ELF-1 (cell line): ENCODE results near the gene MCAT.

Source experiments
- DNase-seq: peaks from one replicate; pipeline ENCODE4 v3.0.0-alpha.2; 2016; ENCODE audit warnings: low read depth, low spot score

The MCAT gene

GRCh38 chr22:43142880-43143562, at the start of gene MCAT:
Gene MCAT, minus strand, starts transcription at chr22:43143398. Its CDS starts 50 bp downstream, at chr22:43143348.
- DNase-seq = peak; percentile 77

- no peak for DNase-seq
Measured at GRCh38 chr22:43191831-43192230, 48.6 kb upstream of the MCAT start.

- peak; percentile 40 for DNase-seq
Measured at GRCh38 chr22:43188829-43189545, 45.8 kb upstream of the MCAT start.

GRCh38 chr22:43187171-43188099, 44.2 kb upstream of the MCAT start:
- peak; percentile 98 for DNase-seq

GRCh38 chr22:43186272-43187170, 43.3 kb upstream of the MCAT start, which contains the start of gene TTLL12:
Gene TTLL12, minus strand, starts transcription at chr22:43187134. Its CDS starts 65 bp downstream, at chr22:43187069.
- peak; percentile 55 for DNase-seq

GRCh38 chr22:43185860-43186261, 42.7 kb upstream of the MCAT start:
- peak; percentile 42 for DNase-seq

GRCh38 chr22:43183496-43184277, 40.5 kb upstream of the MCAT start:
- DNase-seq = no peak

GRCh38 chr22:43182726-43183125, 39.5 kb upstream of the MCAT start:
- no peak for DNase-seq

- no peak for DNase-seq
Measured at GRCh38 chr22:43182118-43182517, 38.9 kb upstream of the MCAT start.

GRCh38 chr22:43181321-43182076, 38.3 kb upstream of the MCAT start:
- no peak for DNase-seq

- DNase-seq = no peak
Measured at GRCh38 chr22:43180670-43181069, 37.5 kb upstream of the MCAT start.

GRCh38 chr22:43179911-43180195, 36.7 kb upstream of the MCAT start:
- DNase-seq = no peak

- no peak for DNase-seq
Measured at GRCh38 chr22:43179146-43179910, 36.1 kb upstream of the MCAT start.

- DNase-seq = no peak
Measured at GRCh38 chr22:43177479-43177878, 34.3 kb upstream of the MCAT start.

GRCh38 chr22:43176090-43176489, 32.9 kb upstream of the MCAT start:
- DNase-seq = no peak

GRCh38 chr22:43174941-43175531, 31.8 kb upstream of the MCAT start:
- no peak for DNase-seq

GRCh38 chr22:43173976-43174720, 30.9 kb upstream of the MCAT start:
- no peak for DNase-seq

- DNase-seq = no peak
Measured at GRCh38 chr22:43173566-43173965, 30.4 kb upstream of the MCAT start.
